Inflammatory macrophage treated with lipopolysaccharide for 4 hours (primary cell): ENCODE results near the gene FBXO5.
A peak's percentile ranks its signal among the peaks of the same experiment; 100 is the strongest.
"Not testable (repeated sequence)": the region's sequence is repeated elsewhere in the genome, so short reads cannot be mapped to it uniquely, and the experiment has no call there.

Source experiments
- DNase-seq: peaks from one replicate; pipeline ENCODE4 v3.0.0-alpha.2; 2020

Gene FBXO5

GRCh38 chr6:152982904-152983636 lies at the start of gene FBXO5:
Gene FBXO5 (minus strand): TSS chr6:152983041. CDS start chr6:152982959, 82 bp downstream.
- peak; percentile 98 for DNase-seq

- DNase-seq: peak; percentile 49
Observed at GRCh38 chr6:153032255-153032882, 49.5 kb upstream of the FBXO5 start.

GRCh38 chr6:153031335-153031955 lies 48.6 kb upstream of the FBXO5 start:
- DNase-seq: no peak

GRCh38 chr6:153028963-153029362 lies 46.1 kb upstream of the FBXO5 start:
- DNase-seq: no peak

- DNase-seq: no peak
Observed at GRCh38 chr6:153028286-153028685, 45.4 kb upstream of the FBXO5 start.

GRCh38 chr6:153027480-153027879 lies 44.6 kb upstream of the FBXO5 start:
- DNase-seq: no peak

- no peak for DNase-seq
Observed at GRCh38 chr6:153024709-153025017, 41.8 kb upstream of the FBXO5 start.

- peak; percentile 70 for DNase-seq
Observed at GRCh38 chr6:153023977-153024708, 41.3 kb upstream of the FBXO5 start.

- no peak for DNase-seq
Observed at GRCh38 chr6:153018355-153018754, 35.5 kb upstream of the FBXO5 start.

GRCh38 chr6:153016846-153017245 lies 34.0 kb upstream of the FBXO5 start:
- no peak for DNase-seq

- DNase-seq: no peak
Observed at GRCh38 chr6:153015094-153015640, 32.3 kb upstream of the FBXO5 start.

GRCh38 chr6:153013438-153013837 lies 30.6 kb upstream of the FBXO5 start:
- DNase-seq: no peak

- no peak for DNase-seq
Observed at GRCh38 chr6:153012856-153013255, 30.0 kb upstream of the FBXO5 start.

- peak; percentile 13 for DNase-seq
Observed at GRCh38 chr6:153003366-153003690, 20.5 kb upstream of the FBXO5 start.

- DNase-seq: peak; percentile 97
Observed at GRCh38 chr6:153002613-153003365, 19.9 kb upstream of the FBXO5 start, which contains the start of gene MTRF1L. Gene MTRF1L (minus strand): TSS chr6:153002709. CDS start chr6:153002685, 24 bp downstream.

GRCh38 chr6:153001767-153002612 lies 19.1 kb upstream of the FBXO5 start:
- DNase-seq: peak; percentile 1

GRCh38 chr6:153000790-153001189 lies 17.9 kb upstream of the FBXO5 start:
- not testable (repeated sequence) for DNase-seq

GRCh38 chr6:153000243-153000642 lies 17.4 kb upstream of the FBXO5 start:
- DNase-seq: no peak

- not testable (repeated sequence) for DNase-seq
Observed at GRCh38 chr6:152999538-152999937, 16.7 kb upstream of the FBXO5 start.

GRCh38 chr6:152993847-152994246 lies 11.0 kb upstream of the FBXO5 start:
- DNase-seq: no peak

- no peak for DNase-seq
Observed at GRCh38 chr6:152993431-152993830, 10.6 kb upstream of the FBXO5 start.

- DNase-seq: no peak
Observed at GRCh38 chr6:152986978-152987377, 4.1 kb upstream of the FBXO5 start.
